ENCODE results near the gene ADGRA1.
"Not testable (repeated sequence)": the region's sequence is repeated elsewhere in the genome, so short reads cannot be mapped to it uniquely, and the experiment has no call there.

Gene ADGRA1

DNA sequence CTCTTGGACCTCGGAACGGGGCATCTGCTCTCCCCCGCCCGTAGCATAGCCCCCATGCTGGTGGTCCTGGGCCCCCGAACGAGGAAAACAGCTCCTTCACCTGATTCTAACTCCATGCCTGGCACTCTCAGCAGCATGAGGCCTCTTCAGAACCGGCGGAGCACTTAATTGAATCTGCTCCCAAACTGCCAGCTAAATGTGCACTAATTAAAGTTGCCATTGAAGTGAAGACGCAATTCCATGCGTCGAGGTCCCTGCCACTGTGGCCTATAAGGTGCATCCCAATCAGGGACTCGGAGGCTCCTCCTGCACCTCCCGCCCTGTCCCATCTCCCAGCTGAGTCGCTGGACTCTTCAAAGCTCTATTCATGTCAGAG, 41.3 kb upstream of the ADGRA1 start:
- Histone ChIP-seq H3K4me3 (ENCODE audit: low read depth, low read length) (no peak overlapping the region), H3K4me1 (ENCODE audit: control insufficient read depth, insufficient read depth, low read length) (no peaks in the 10 kb centered on the region), H3K9me3 (ENCODE audit: control insufficient read depth, insufficient read depth, low read length) (no peaks in the 10 kb centered on the region), H3K9ac (ENCODE audit: low read depth, low read length) (no peak overlapping the region), H3K36me3 (ENCODE audit: control insufficient read depth, insufficient read depth, low read length) (no peaks in the 10 kb centered on the region), H3K27me3 (ENCODE audit: control insufficient read depth, insufficient read depth, low read length) (no peaks in the 10 kb centered on the region)

DNA sequence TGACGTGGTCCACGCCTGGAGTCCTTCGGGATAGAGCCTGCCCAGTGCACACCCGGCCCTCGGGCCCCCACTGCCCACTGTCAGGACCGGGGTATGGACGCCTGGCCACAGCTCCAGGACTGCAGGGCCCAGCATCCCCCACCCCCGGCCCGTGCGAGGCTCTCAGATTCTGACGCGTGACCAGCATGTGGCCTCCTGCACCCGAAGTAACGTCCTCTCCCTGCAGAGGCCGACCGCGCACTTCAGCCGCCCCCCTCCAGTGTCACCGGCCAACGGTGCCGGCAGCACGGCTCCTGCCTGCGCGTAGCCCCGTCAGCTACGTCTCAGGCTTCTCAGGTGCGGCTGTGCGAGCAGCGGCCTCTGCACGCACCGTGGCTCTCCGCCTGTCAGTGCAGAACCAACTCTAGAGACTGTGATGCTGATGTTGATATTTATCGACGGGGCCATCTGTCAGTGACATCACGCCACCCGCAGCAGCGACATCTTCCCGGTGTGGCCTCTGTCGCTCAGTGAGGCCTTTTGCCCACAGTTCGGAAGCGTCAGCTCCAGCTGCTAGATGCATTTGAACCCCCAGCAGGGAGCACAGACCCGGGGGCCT, 40.1 kb upstream of the ADGRA1 start:
- Histone ChIP-seq H3K4me3 (ENCODE audit: low read depth, low read length) (no peak overlapping the region), H3K4me1 (ENCODE audit: control insufficient read depth, insufficient read depth, low read length) (no peaks in the 10 kb centered on the region), H3K36me3 (ENCODE audit: control insufficient read depth, insufficient read depth, low read length) (peaks cover 1% of the 10 kb centered on the region), H3K27me3 (ENCODE audit: control insufficient read depth, insufficient read depth, low read length) (no peaks in the 10 kb centered on the region), H3K9ac (ENCODE audit: low read depth, low read length) (no peak overlapping the region), H3K9me3 (ENCODE audit: control insufficient read depth, insufficient read depth, low read length) (no peaks in the 10 kb centered on the region)

DNA sequence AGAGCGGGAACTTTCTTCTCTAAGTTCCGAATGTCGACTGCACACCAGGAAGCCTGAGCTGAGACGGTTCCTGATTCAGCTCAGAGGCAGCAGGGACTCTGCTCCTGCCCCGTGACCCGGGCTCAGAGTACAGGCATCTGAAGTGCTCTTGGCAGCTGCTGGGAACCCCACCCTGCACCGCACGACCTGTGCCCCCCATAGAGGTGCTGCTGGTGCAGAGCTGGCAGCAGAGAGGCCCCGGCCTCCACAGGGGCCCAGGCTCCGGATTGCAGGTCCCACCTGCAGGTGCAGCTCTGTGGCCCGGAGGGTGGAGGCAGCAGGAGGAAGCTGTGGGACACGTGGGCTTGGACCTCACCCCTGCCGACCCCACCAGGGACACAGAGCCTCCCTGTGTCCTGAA, 39.5 kb upstream of the ADGRA1 start:
- Histone ChIP-seq H3K9me3 (ENCODE audit: control insufficient read depth, insufficient read depth, low read length) (no peaks in the 10 kb centered on the region), H3K9ac (ENCODE audit: low read depth, low read length) (no peak overlapping the region), H3K4me1 (ENCODE audit: control insufficient read depth, insufficient read depth, low read length) (no peaks in the 10 kb centered on the region), H3K4me3 (ENCODE audit: low read depth, low read length) (no peak overlapping the region), H3K36me3 (ENCODE audit: control insufficient read depth, insufficient read depth, low read length) (peaks cover 2% of the 10 kb centered on the region), H3K27me3 (ENCODE audit: control insufficient read depth, insufficient read depth, low read length) (no peaks in the 10 kb centered on the region)

DNA sequence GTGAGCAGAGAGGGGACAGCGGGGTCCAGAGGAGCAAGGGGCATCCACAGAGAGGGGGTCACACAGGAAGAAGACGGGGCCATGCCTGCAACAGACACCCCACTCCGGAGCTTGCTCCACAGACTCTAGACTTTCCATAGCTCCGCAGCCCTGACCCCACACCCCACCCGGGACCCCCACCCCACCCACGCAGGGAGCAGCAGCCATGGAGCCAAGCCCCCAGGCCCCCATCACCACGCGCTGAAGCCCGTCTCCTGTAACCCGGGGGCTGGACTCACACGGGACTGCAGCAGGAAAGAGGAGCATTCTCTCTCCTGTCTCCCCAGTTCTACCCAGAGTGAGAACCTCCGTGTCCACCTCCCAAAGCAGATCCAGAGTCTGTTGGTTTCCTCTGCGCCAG, 38.8 kb upstream of the ADGRA1 start:
- no peaks in the 10 kb centered on the region for H3K27me3 ChIP-seq (ENCODE audit: control insufficient read depth, insufficient read depth, low read length)
- no peak overlapping the region for H3K9ac ChIP-seq (ENCODE audit: low read depth, low read length)
- H3K4me3 ChIP-seq (ENCODE audit: low read depth, low read length), result no peak overlapping the region
- no peaks in the 10 kb centered on the region for H3K9me3 ChIP-seq (ENCODE audit: control insufficient read depth, insufficient read depth, low read length)
- no peaks in the 10 kb centered on the region for H3K4me1 ChIP-seq (ENCODE audit: control insufficient read depth, insufficient read depth, low read length)
- H3K36me3 ChIP-seq (ENCODE audit: control insufficient read depth, insufficient read depth, low read length), result peaks cover 2% of the 10 kb centered on the region

DNA sequence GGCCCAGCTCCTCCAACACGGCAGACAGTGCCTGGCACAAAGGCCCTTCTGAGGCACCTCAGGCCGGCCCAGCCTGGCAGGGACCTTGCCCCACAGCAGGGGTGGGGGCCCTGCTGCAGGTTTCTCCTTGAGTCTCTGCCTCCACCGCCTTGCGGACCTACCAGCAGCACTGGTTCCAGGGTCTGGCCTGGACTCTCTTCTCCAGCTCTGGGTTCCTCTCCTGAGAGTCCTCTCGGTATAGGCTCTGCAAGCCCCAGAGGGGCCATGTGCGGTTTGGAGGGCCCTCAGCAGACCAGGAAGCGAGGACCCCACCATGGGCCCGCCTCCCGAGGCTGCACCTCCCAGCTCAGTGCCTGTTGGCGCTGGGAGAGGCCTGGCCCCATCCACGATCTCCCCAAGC, 38.1 kb upstream of the ADGRA1 start:
- H3K27me3 ChIP-seq (ENCODE audit: control insufficient read depth, insufficient read depth, low read length), result no peaks in the 10 kb centered on the region
- H3K4me1 ChIP-seq (ENCODE audit: control insufficient read depth, insufficient read depth, low read length), result no peaks in the 10 kb centered on the region
- H3K4me3 ChIP-seq (ENCODE audit: low read depth, low read length), result no peak overlapping the region
- H3K9ac ChIP-seq (ENCODE audit: low read depth, low read length), result no peak overlapping the region
- no peaks in the 10 kb centered on the region for H3K9me3 ChIP-seq (ENCODE audit: control insufficient read depth, insufficient read depth, low read length)
- H3K36me3 ChIP-seq (ENCODE audit: control insufficient read depth, insufficient read depth, low read length), result peaks cover 2% of the 10 kb centered on the region

DNA sequence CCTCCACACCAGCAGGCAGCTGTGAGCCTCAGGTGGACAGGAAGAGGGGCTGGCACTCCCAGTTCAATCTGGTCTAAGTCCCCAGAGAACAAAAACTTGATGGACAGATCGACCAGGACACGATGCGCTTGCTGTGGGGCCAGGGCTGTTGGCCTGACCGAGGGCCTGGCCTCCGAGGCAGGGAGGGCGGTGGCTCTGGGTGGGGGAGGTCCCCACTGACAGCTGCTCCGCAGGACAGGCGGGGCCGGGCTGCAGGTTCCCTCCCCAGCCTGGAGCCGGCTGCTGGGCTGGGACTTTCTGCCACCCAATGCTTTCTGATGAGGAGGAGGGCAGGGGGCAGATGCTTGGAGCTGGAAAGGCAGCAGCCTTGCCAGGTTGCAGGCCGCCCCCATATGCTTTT, 37.4 kb upstream of the ADGRA1 start:
- no peak overlapping the region for H3K4me3 ChIP-seq (ENCODE audit: low read depth, low read length)
- H3K4me1 ChIP-seq (ENCODE audit: control insufficient read depth, insufficient read depth, low read length), result no peaks in the 10 kb centered on the region
- H3K36me3 ChIP-seq (ENCODE audit: control insufficient read depth, insufficient read depth, low read length), result peaks cover 2% of the 10 kb centered on the region
- H3K27me3 ChIP-seq (ENCODE audit: control insufficient read depth, insufficient read depth, low read length), result no peaks in the 10 kb centered on the region
- H3K9ac ChIP-seq (ENCODE audit: low read depth, low read length), result no peak overlapping the region
- H3K9me3 ChIP-seq (ENCODE audit: control insufficient read depth, insufficient read depth, low read length), result no peaks in the 10 kb centered on the region

DNA sequence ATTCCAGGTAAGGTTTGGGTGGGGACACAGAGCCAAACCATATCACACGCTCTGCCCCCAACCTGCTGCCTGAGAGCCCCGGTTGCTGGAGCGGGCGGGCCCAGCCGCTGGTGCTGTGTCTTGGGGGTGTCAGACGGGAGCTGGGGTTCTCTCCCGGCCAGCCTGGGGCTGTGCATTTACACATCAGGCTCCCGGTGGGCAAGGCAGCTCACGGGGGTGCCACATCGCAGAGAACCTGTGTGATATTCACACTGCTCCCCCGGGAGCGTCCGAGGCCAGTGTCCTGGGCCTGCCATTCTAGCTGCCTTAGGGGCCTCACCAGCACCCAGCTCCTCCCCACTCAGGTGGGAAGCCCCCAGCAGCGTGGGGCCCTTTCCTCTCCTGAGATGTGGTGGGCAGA, 35.6 kb upstream of the ADGRA1 start:
- H3K9ac ChIP-seq (ENCODE audit: low read depth, low read length), result no peak overlapping the region
- no peak overlapping the region for H3K4me3 ChIP-seq (ENCODE audit: low read depth, low read length)
- no peaks in the 10 kb centered on the region for H3K4me1 ChIP-seq (ENCODE audit: control insufficient read depth, insufficient read depth, low read length)

DNA sequence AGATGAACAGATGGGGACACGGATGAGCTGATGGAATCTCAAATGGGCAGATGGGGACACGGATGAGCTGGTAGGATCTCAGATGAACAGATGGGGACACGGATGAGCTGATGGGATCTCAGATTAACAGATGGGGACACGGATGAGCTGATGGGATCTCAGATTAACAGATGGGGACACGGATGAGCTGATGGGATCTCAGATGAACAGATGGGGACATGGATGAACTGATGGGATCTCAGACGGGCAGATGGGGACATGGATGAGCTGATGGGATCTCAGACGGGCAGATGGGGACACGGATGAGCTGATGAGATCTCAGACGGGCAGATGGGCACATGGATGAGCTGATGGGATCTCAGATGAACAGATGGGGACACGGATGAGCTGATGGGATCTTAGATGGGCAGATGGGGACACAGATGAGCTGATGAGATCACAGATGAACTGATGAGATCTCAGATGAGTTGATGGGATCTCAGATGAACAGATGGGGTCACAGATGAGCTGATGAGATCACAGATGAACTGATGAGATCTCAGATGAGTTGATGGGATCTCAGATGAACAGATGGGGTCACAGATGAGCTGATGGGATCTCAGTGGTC, 34.1 kb upstream of the ADGRA1 start:
- H3K9me3 ChIP-seq (ENCODE audit: control insufficient read depth, insufficient read depth, low read length); H3K4me1 ChIP-seq (ENCODE audit: control insufficient read depth, insufficient read depth, low read length); H3K27me3 ChIP-seq (ENCODE audit: control insufficient read depth, insufficient read depth, low read length); H3K36me3 ChIP-seq (ENCODE audit: control insufficient read depth, insufficient read depth, low read length); H3K4me3 ChIP-seq (ENCODE audit: low read depth, low read length); H3K9ac ChIP-seq (ENCODE audit: low read depth, low read length): not testable (repeated sequence)

More for the DNA sequence above, 35.6 kb upstream of the ADGRA1 start:
- Histone ChIP-seq H3K36me3 (ENCODE audit: control insufficient read depth, insufficient read depth, low read length) (peaks cover 2% of the 10 kb centered on the region), H3K9me3 (ENCODE audit: control insufficient read depth, insufficient read depth, low read length) (no peaks in the 10 kb centered on the region), H3K27me3 (ENCODE audit: control insufficient read depth, insufficient read depth, low read length) (no peaks in the 10 kb centered on the region)

DNA sequence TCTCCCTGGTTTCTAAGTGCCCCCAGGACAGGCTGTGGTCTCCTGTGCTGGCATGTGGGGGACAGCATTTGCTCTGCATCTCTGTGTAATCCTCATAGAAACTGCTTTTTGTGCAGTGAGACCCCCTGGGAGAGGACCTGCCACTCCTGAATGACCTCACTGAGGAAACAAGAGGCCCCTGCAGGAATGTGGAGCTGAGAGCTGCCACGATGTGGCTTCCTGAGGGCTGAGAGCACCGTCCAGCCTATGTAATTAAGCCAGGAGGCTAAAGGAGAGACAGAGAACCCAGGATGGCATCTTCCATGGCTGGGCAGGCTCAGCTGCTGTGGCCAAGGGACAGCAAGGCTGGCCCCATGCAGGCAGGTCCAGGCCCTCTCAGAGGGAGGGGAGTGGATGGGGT, 32.3 kb upstream of the ADGRA1 start:
- Histone ChIP-seq H3K27me3 (ENCODE audit: control insufficient read depth, insufficient read depth, low read length) (no peaks in the 10 kb centered on the region), H3K4me3 (ENCODE audit: low read depth, low read length) (no peak overlapping the region), H3K9me3 (ENCODE audit: control insufficient read depth, insufficient read depth, low read length) (no peaks in the 10 kb centered on the region), H3K9ac (ENCODE audit: low read depth, low read length) (no peak overlapping the region), H3K4me1 (ENCODE audit: control insufficient read depth, insufficient read depth, low read length) (no peaks in the 10 kb centered on the region), H3K36me3 (ENCODE audit: control insufficient read depth, insufficient read depth, low read length) (peaks cover 2% of the 10 kb centered on the region)

DNA sequence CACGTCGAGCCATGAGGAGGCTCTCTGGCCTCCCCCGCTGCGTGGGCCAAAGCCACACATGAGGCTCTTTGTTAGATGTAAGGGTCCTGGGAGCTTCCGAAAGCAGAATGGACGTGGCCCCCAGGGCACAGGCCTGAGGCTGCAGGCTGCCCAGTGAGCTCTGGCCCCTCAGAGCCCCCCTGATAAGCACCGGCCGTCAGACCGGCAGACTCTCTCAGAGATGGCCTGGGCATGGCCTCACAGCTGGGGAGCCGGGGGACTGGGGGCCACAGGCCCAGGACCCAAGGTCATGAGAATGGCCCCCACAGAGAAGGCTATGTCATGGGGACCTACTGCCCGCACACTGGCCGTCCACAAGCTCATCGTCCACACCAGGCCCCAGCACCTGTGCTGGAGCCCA, 31.7 kb upstream of the ADGRA1 start:
- Histone ChIP-seq H3K27me3 (ENCODE audit: control insufficient read depth, insufficient read depth, low read length) (no peaks in the 10 kb centered on the region), H3K9ac (ENCODE audit: low read depth, low read length) (no peak overlapping the region), H3K9me3 (ENCODE audit: control insufficient read depth, insufficient read depth, low read length) (no peaks in the 10 kb centered on the region), H3K36me3 (ENCODE audit: control insufficient read depth, insufficient read depth, low read length) (peaks cover 2% of the 10 kb centered on the region), H3K4me1 (ENCODE audit: control insufficient read depth, insufficient read depth, low read length) (no peaks in the 10 kb centered on the region), H3K4me3 (ENCODE audit: low read depth, low read length) (no peak overlapping the region)

DNA sequence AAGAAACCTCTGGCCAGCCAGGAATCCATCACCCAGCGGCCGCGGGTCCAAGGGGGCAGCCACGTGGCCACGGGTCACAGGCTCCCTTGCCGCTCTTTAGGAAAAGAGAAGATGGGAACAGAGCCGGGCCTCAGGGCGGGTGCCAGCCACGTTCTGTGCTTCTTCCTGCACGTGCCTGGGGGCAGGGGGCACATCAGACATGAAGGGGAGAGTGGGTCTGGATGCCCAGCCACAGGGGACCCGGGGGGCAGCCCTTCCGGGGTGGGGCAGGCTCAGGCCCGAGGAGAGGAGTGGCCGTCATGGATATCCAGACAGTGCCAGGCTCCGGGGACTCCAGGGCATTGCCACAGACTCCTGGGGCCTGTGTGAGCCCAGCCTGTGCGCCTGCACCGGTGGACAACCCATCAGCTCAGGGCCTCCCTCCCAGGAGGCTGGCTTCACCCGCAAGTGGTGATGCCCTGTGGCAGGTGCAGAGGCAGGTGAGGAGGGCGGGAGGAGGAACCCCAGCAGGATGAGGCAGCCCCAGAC, 31.0 kb upstream of the ADGRA1 start:
- Histone ChIP-seq H3K4me3 (ENCODE audit: low read depth, low read length) (no peak overlapping the region), H3K9ac (ENCODE audit: low read depth, low read length) (no peak overlapping the region), H3K9me3 (ENCODE audit: control insufficient read depth, insufficient read depth, low read length) (no peaks in the 10 kb centered on the region), H3K4me1 (ENCODE audit: control insufficient read depth, insufficient read depth, low read length) (no peaks in the 10 kb centered on the region), H3K27me3 (ENCODE audit: control insufficient read depth, insufficient read depth, low read length) (no peaks in the 10 kb centered on the region), H3K36me3 (ENCODE audit: control insufficient read depth, insufficient read depth, low read length) (peaks cover 2% of the 10 kb centered on the region)

DNA sequence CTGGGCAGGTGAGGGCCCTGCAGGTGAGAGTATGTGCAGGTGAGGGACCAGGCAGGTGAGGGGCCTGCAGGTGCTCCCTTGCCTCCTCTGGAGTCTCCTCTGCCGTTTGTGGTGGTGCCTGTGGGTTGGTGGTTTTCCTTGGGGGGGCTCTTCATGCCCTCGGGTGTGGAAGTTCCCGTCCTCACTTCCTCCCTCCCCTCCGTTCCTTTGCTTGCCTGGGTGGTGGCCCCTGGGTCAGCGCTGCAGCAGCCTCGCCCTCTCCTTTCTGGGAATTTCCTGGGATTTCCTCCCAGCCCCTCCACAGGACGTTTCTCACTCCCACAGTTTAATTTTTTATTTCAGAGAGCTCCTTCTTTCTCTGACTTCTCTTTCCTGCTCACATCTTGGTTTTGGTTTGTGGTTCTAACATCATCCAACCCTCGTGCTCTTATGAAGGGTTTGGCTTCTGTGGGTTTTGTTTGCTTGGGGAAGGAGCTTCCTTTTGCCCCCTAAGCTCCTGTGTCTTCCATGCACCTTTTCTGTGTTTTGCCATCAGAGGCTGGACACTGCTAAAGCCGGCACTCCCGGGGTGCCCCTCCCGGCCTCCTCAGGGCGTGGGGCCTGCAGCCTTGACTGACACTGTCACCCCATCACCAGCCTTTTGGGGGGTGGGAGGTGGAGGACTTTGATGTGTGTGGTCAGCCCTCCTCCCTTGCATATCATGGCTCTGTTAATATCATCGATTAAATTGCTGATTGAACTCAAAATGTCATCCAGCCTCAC, 29.2 kb upstream of the ADGRA1 start:
- Histone ChIP-seq H3K4me1 (ENCODE audit: control insufficient read depth, insufficient read depth, low read length) (no peaks in the 10 kb centered on the region), H3K9me3 (ENCODE audit: control insufficient read depth, insufficient read depth, low read length) (no peaks in the 10 kb centered on the region), H3K4me3 (ENCODE audit: low read depth, low read length) (no peak overlapping the region), H3K9ac (ENCODE audit: low read depth, low read length) (no peak overlapping the region), H3K27me3 (ENCODE audit: control insufficient read depth, insufficient read depth, low read length) (no peaks in the 10 kb centered on the region), H3K36me3 (ENCODE audit: control insufficient read depth, insufficient read depth, low read length) (no peaks in the 10 kb centered on the region)

All from iPS-15b (cell line).